Psoas muscle (tissue), 8 donors: Measurements from ENCODE around the gene PEX1. TPM values are rescaled to one million over a fixed set of nuclear protein-coding genes. Genes with fewer than 3 reads are reported as not detected.
"Not testable (repeated sequence)": the region's sequence is repeated elsewhere in the genome, so short reads cannot be mapped to it uniquely, and the experiment has no call there.

Source experiments
- ATAC-seq, 4 donors: fragments of 200-7000 bp; cut with Tn5 transposase; one replicate each; pipeline ENCODE4 v1.9.1; 2020; ENCODE audit warnings: moderate library complexity in 3 of 4, mild to moderate bottlenecking in 2 of 4
- DNase-seq, 2 donors: peaks; one replicate each; pipeline ENCODE4 v3.0.0-alpha.2; 2020
- H3K27ac ChIP-seq: fragments of 200-600 bp; one replicate; pipeline ENCODE4 v1.8.0; 2022
- H3K27me3 ChIP-seq, 3 donors: fragments of 200-600 bp in 1 of 3; one replicate each; pipeline versions ENCODE4 v1.6.1 to v1.8.0; 2013 to 2022; ENCODE audit warnings: low read length in 2 of 3, mild to moderate bottlenecking in 2 of 3, moderate library complexity in 1 of 3; ENCODE audit not compliant: insufficient read depth in 3 of 3
- H3K36me3 ChIP-seq, 2 donors: fragments of 200-600 bp in 1 of 2; one replicate each; pipeline versions ENCODE4 v1.6.1 to v1.8.0; 2013 to 2022; ENCODE audit warnings: low read depth in 1 of 2, mild to moderate bottlenecking in 1 of 2, moderate library complexity in 1 of 2; ENCODE audit not compliant: insufficient read depth in 1 of 2
- H3K4me1 ChIP-seq: fragments of 200-600 bp; one replicate; pipeline ENCODE4 v1.8.0; 2022
- H3K4me3 ChIP-seq: fragments of 200-600 bp; one replicate; pipeline ENCODE4 v1.8.0; 2022; ENCODE audit warnings: mild to moderate bottlenecking
- H3K9me3 ChIP-seq: fragments of 200-600 bp; one replicate; pipeline ENCODE4 v1.8.0; 2022
- WGBS, 3 donors: extraction: QIAGEN DNeasy Blood & Tissue Kit; methylation state at CpG; one replicate each; pipeline versions ENCODE4 v1.1.6 to v1.1.7; 2013; 5-methylcytosine and 5-hydroxymethylcytosine counted together
- intact Hi-C, 2 donors: fragments of 100-400 bp; cut with DNase I; formaldehyde crosslinking; loops; one replicate each; pipeline versions ENCODE4 v1.11.0 to v1.14.2; 2022
- polyA plus RNA-seq, 3 donors: library from polyadenylated mRNA; stranded (reverse); fragments of 200-250 nt; gene quantifications; one replicate each; pipeline ENCODE4 v1.2.3, GENCODE V29; 2013
- total RNA-seq, 4 donors: library from RNA; stranded (reverse); fragmentation: NEBNext Ultra II Directional in 2 of 4; extraction: Animal tissue kit (Norgen Biotek cat#: 25700) in 2 of 4; gene quantifications; one replicate each; pipeline versions ENCODE4 v1.2.1 to v1.2.4, GENCODE V29; 2021 to 2023
- TF ChIP-seq, protein P1 (sequence below): fragments of 200-600 bp; IDR thresholded peaks from one replicate; pipeline ENCODE4 v1.8.0; 2022; ENCODE audit warnings: antibody characterized with exemption
- donor health status: healthy with polysubstance abuse.
- donor health status: DM: no; HTN: no; CAD: no; lungs with moderate emphysema.
- donor health status: Bipolar disorder and iron deficiency.
- donor health status: healthy.
- donor health status: DM: yes; HTN: yes; CAD: no.
- donor health status: DM: no; HTN: no; CAD: no.
- donor health status: DM: no; HTN: no; CAD: no.
- donor health status: DM: yes; HTN: yes; CAD: no.

PEX1 gene
- total and polyA plus RNA-seq, 7 donors, result 3.9 to 14.2 (median 11.1) TPM

GRCh38 chr7:92547579-92547978 is 19.3 kb upstream of the PEX1 start:
- H3K4me3 ChIP-seq, result no peak overlapping the region
- no peaks in the 10 kb centered on the region for H3K36me3 ChIP-seq
- intact Hi-C loops, result no loop called here
- 71 to 76% (median 73%) methylated on average over 6 of the region's 6 CpGs for WGBS, 3 donors
- H3K9me3 ChIP-seq, result no peaks in the 10 kb centered on the region
- TF ChIP-seq, protein P1, sequence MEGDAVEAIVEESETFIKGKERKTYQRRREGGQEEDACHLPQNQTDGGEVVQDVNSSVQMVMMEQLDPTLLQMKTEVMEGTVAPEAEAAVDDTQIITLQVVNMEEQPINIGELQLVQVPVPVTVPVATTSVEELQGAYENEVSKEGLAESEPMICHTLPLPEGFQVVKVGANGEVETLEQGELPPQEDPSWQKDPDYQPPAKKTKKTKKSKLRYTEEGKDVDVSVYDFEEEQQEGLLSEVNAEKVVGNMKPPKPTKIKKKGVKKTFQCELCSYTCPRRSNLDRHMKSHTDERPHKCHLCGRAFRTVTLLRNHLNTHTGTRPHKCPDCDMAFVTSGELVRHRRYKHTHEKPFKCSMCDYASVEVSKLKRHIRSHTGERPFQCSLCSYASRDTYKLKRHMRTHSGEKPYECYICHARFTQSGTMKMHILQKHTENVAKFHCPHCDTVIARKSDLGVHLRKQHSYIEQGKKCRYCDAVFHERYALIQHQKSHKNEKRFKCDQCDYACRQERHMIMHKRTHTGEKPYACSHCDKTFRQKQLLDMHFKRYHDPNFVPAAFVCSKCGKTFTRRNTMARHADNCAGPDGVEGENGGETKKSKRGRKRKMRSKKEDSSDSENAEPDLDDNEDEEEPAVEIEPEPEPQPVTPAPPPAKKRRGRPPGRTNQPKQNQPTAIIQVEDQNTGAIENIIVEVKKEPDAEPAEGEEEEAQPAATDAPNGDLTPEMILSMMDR, result no peak
- H3K27ac ChIP-seq, result no peak overlapping the region
- no peak for DNase-seq
- no peaks in the 10 kb centered on the region for H3K4me1 ChIP-seq
- ATAC-seq, result peak in 3 of 4 donors; percentile 45 to 76 (median 57)
- H3K27me3 ChIP-seq, result no peaks in the 10 kb centered on the region

- Histone ChIP-seq H3K36me3 (no peaks in the 10 kb centered on the region), H3K27me3 (no peaks in the 10 kb centered on the region), H3K4me1 (no peaks in the 10 kb centered on the region), H3K9me3 (no peaks in the 10 kb centered on the region), H3K4me3 (no peak overlapping the region), H3K27ac (no peak overlapping the region)
- TF ChIP-seq, protein P1, result no peak
- WGBS, 3 donors, result 82 to 85% (median 84%) methylated on average over 17 of the region's 17 CpGs
- intact Hi-C loops, result no loop called here
- ATAC-seq, result no peak
- no peak for DNase-seq
These were observed 18.7 kb upstream of the PEX1 start for GRCh38 chr7:92546856-92547497.

DNA sequence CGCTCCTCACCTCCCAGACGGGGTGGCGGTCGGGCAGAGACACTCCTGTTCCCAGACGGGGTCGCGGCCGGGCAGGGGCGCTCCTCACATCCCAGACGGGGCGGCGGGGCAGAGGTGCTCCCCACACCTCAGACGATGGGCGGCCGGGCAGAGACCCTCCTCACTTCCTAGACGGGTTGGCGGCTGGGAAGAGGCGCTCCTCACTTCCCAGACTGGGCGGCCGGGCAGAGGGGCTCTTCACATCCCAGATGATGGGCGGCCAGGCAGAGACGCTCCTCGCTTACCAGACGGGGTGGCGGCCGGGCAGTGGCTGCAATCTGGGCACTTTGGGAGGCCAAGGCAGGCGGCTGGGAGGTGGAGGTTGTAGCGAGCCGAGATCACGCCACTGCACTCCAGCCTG is 16.8 kb upstream of the PEX1 start:
- intact Hi-C loops, H3K27me3 ChIP-seq, DNase-seq, H3K36me3 ChIP-seq, H3K4me1 ChIP-seq, ATAC-seq, H3K9me3 ChIP-seq, H3K27ac ChIP-seq, H3K4me3 ChIP-seq: not testable (repeated sequence)
- 94 to 96% (median 94%) methylated on average over 27 to 30 of the region's 30 CpGs for WGBS, 3 donors

GRCh38 chr7:92543542-92543941 is 15.2 kb upstream of the PEX1 start:
- WGBS, 3 donors, result 85 to 95% (median 95%) methylated on average over 3 of the region's 3 CpGs
- H3K4me3 ChIP-seq, intact Hi-C loops, H3K9me3 ChIP-seq, H3K27ac ChIP-seq, ATAC-seq, H3K4me1 ChIP-seq, DNase-seq, H3K27me3 ChIP-seq: not testable (repeated sequence)
- peaks cover 0 to 14% of the 10 kb centered on the region in 2 donors for H3K36me3 ChIP-seq

- 81 to 88% (median 81%) methylated on average over 9 of the region's 9 CpGs for WGBS, 3 donors
- no peak overlapping the region for H3K27ac ChIP-seq
- H3K27me3 ChIP-seq, result no peaks in the 10 kb centered on the region
- peaks cover 13 to 98% of the 10 kb centered on the region in 2 donors for H3K36me3 ChIP-seq
- H3K4me3 ChIP-seq, result no peak overlapping the region
- no peaks in the 10 kb centered on the region for H3K9me3 ChIP-seq
- ATAC-seq, result no peak
- intact Hi-C loops, result no loop called here
- TF ChIP-seq, protein P1, result no peak
- DNase-seq, result no peak
- peaks cover 9% of the 10 kb centered on the region for H3K4me1 ChIP-seq
These were observed 6.3 kb upstream of the PEX1 start for GRCh38 chr7:92534572-92534971.

DNA sequence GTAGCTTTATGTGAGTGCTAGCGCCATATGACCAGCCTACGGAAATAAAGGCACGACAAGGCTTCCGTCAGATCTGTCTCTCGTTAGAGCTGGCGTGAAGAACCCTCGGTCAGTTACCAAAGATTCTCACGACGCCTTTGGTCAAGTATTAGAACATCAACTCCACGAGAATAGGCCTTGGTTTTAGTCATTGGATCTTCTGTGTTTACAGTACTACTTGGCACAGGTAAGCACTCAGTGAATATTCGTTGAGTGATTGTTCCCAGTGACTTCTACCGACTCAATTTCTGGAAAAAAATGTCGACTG is 591 bp upstream of the PEX1 start:
- intact Hi-C loops, result loop anchor here in 1 of 2 donors (5.0 kb wide), 1 partner anchor 82 kb away; the partner anchor contains the start of gene GATAD1
- Histone ChIP-seq H3K4me3 (peak overlapping the region; percentile 86), H3K9me3 (no peaks in the 10 kb centered on the region), H3K4me1 (peaks cover 17% of the 10 kb centered on the region), H3K36me3 (peaks cover 11 to 42% of the 10 kb centered on the region in 2 donors), H3K27me3 (no peaks in the 10 kb centered on the region), H3K27ac (peak overlapping the region; percentile 95)
- peak in 2 of 4 donors; percentile 4 to 27 for ATAC-seq
- no peak for DNase-seq
- WGBS, 3 donors, result 0 to 1% (median 1%) methylated on average over 13 of the region's 13 CpGs
- TF ChIP-seq, protein P1, result no peak
